Ectodermal cell (in vitro differentiated cells): ENCODE results near the gene FXYD3.

Source experiments
- H3K27ac ChIP-seq: 2 replicates; pipeline ENCODE4 v1.7.0; 2013; ENCODE audit warnings: mild to moderate bottlenecking, low read depth, low read length; ENCODE audit not compliant: insufficient read depth, poor library complexity, severe bottlenecking
- H3K27me3 ChIP-seq: 2 replicates; pipeline ENCODE4 v1.7.0; 2013; ENCODE audit warnings: mild to moderate bottlenecking, low read length; ENCODE audit not compliant: insufficient read depth, control insufficient read depth, poor library complexity, severe bottlenecking
- H3K36me3 ChIP-seq: one replicate; pipeline ENCODE4 v1.7.0; 2013; ENCODE audit warnings: low read length; ENCODE audit not compliant: control insufficient read depth, insufficient read depth
- H3K4me1 ChIP-seq: one replicate; pipeline ENCODE4 v1.7.0; 2013; ENCODE audit warnings: low read length; ENCODE audit not compliant: control insufficient read depth, insufficient read depth
- H3K4me3 ChIP-seq: 2 replicates; pipeline ENCODE4 v1.7.0; 2013; ENCODE audit warnings: low read depth, low read length, control low read depth; ENCODE audit not compliant: insufficient read depth
- H3K9me3 ChIP-seq: 2 replicates; pipeline ENCODE4 v1.7.0; 2013; ENCODE audit warnings: mild to moderate bottlenecking, low read length, moderate library complexity; ENCODE audit not compliant: control insufficient read depth
- WGBS, 2 experiments: methylation state at CpG; one replicate each; pipeline ENCODE4 v1.1.7; 2013; ENCODE audit warnings: missing lambda C conversion rate in 2 of 2; 5-methylcytosine and 5-hydroxymethylcytosine counted together

The FXYD3 gene

DNA sequence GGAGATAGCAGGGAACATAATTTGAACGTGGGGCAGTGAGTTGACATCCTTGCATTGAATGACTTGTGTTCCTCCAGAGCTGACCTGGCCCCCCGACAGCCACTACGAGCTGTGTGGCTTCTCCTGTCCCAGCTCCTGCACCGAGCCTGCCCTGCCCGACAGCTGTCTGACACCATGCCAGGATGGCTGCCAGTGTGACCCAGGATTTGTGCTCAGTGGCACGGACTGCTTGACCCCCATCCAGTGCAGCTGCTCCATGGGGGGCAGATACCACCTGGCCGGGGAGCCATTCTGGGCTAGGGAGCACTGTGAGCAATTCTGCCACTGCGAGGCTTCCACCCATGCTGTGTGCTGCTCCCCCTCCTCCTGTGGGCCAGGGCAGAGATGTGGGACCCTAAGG, 29.2 kb upstream of the FXYD3 start:
- H3K4me1 ChIP-seq: no peaks in the 10 kb centered on the region
- peaks cover 4% of the 10 kb centered on the region for H3K27me3 ChIP-seq
- H3K9me3 ChIP-seq: no peaks in the 10 kb centered on the region
- H3K27ac ChIP-seq: no peak overlapping the region
- no peaks in the 10 kb centered on the region for H3K36me3 ChIP-seq
- WGBS, 2 experiments: 90% methylated on average over 8 of the region's 8 CpGs
- H3K4me3 ChIP-seq: no peak overlapping the region

GRCh38 chr19:35087393-35087792, 28.2 kb upstream of the FXYD3 start:
- Histone ChIP-seq H3K27ac (no peak overlapping the region), H3K4me3 (no peak overlapping the region), H3K27me3 (peaks cover 4% of the 10 kb centered on the region), H3K4me1 (no peaks in the 10 kb centered on the region), H3K9me3 (no peaks in the 10 kb centered on the region), H3K36me3 (no peaks in the 10 kb centered on the region)

DNA sequence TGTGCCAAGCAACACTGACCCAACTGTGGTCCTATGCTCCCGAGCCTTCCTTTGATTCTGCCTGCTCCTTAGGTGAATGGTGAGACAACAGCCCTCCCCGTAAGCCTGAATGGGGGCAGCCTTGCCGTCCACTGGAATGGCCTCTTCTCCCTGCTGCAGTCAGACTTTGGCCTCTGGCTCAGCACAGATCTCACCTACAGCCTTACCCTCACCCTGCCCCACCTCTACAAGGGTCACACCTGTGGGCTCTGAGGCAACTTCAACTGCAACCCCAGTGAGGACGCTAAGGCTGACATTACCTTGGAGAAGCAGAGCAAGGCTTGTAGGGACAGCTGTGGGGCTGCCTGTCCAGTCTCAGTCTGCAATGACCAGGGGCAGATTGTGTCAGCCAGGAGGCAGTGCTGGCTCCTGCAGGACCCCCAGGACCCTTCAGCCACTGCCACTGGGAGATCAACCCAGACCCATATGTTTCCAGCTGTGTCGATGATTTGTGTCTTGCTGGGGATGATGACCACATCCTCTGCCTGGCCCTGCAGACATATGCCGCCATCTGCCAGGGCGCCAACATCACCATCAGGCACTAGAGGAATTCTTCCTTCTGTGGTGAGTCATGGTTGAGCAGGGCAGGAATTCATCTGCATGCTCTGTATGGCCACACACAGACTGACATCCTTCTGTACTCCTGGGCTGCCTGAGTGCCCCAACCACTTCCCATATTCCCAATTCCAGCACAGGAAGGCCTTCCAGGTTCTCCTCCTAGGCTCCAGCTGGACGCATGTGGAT, 27.3 kb upstream of the FXYD3 start:
- 89% methylated on average over 8 of the region's 8 CpGs for WGBS, 2 experiments
- Histone ChIP-seq H3K9me3 (no peaks in the 10 kb centered on the region), H3K4me3 (no peak overlapping the region), H3K27ac (no peak overlapping the region), H3K4me1 (no peaks in the 10 kb centered on the region), H3K36me3 (no peaks in the 10 kb centered on the region), H3K27me3 (peaks cover 4% of the 10 kb centered on the region)

DNA sequence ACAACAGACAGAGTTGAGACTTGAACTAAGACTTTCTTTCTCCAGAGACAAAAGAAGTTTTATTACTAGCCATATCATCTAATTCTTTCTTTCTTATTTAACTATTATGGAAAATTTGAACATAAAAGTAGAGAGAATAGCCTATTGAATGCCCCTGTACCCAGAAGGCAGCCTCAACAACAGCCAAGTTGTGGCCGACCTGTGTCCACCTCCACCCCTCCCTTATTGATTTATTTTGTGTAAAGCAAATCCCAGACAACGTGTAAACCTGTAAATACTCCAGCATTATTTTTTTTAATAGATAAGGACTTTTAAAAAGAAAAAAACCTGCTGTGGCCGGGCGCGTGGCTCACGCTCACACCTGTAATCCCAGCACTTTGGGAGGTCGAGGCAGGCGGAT, 26.1 kb upstream of the FXYD3 start:
- Histone ChIP-seq H3K27me3 (peaks cover 4% of the 10 kb centered on the region), H3K4me1 (no peaks in the 10 kb centered on the region), H3K27ac (no peak overlapping the region), H3K9me3 (no peaks in the 10 kb centered on the region), H3K4me3 (no peak overlapping the region), H3K36me3 (no peaks in the 10 kb centered on the region)
- 91 to 93% methylated on average over 6 to 7 of the region's 8 CpGs for WGBS, 2 experiments

GRCh38 chr19:35090160-35090505, 25.5 kb upstream of the FXYD3 start:
- Histone ChIP-seq H3K27me3 (peaks cover 4% of the 10 kb centered on the region), H3K4me3 (no peak overlapping the region), H3K9me3 (no peaks in the 10 kb centered on the region), H3K36me3 (no peaks in the 10 kb centered on the region), H3K27ac (no peak overlapping the region), H3K4me1 (no peaks in the 10 kb centered on the region)
- WGBS, 2 experiments: 80 to 85% methylated on average over 9 of the region's 9 CpGs

DNA sequence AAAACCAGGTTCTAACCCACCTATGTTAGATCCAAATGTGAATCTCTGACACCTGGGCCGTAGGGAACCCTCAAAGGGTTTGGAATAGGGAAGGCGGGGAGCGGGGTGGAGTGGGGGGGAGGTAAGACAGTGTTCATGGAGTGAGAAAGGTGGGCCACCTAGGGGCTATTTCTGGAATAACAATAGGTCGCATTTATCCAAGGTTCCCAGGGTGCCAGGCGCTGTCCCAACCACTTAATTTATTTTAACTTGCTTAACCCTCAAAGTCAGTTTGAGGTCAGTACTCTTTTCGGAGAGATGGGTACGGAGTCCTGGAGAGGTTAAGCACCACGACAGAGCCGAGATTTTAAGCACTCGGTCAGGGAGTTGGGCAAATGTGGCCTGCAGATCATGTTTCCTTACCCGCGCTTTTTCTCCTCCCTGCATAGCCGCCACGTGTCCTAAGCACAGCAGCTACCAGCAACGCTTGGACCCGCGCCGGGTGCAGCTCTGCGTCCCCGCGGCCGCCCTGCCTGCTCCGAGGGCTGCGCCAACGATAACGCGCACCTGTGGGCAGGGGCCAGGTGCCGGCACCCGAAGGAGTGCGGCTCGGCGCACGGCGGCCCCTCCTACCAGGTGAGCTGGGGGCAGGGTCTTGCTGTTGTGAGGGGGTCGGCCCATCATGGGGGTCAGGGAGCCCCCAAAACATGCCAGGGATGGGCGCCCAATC, 25.0 kb upstream of the FXYD3 start:
- 44 to 47% methylated on average over 36 of the region's 36 CpGs for WGBS, 2 experiments
- H3K4me1 ChIP-seq: no peaks in the 10 kb centered on the region
- peaks cover 4% of the 10 kb centered on the region for H3K27me3 ChIP-seq
- no peaks in the 10 kb centered on the region for H3K36me3 ChIP-seq
- H3K4me3 ChIP-seq: no peak overlapping the region
- no peaks in the 10 kb centered on the region for H3K9me3 ChIP-seq
- no peak overlapping the region for H3K27ac ChIP-seq

- Histone ChIP-seq H3K4me1 (no peaks in the 10 kb centered on the region), H3K36me3 (no peaks in the 10 kb centered on the region), H3K27me3 (peaks cover 4% of the 10 kb centered on the region), H3K4me3 (no peak overlapping the region), H3K27ac (no peak overlapping the region), H3K9me3 (no peaks in the 10 kb centered on the region)
- 95 to 96% methylated on average over 5 of the region's 5 CpGs for WGBS, 2 experiments
These were observed 22.2 kb upstream of the FXYD3 start for GRCh38 chr19:35093430-35093829.

DNA sequence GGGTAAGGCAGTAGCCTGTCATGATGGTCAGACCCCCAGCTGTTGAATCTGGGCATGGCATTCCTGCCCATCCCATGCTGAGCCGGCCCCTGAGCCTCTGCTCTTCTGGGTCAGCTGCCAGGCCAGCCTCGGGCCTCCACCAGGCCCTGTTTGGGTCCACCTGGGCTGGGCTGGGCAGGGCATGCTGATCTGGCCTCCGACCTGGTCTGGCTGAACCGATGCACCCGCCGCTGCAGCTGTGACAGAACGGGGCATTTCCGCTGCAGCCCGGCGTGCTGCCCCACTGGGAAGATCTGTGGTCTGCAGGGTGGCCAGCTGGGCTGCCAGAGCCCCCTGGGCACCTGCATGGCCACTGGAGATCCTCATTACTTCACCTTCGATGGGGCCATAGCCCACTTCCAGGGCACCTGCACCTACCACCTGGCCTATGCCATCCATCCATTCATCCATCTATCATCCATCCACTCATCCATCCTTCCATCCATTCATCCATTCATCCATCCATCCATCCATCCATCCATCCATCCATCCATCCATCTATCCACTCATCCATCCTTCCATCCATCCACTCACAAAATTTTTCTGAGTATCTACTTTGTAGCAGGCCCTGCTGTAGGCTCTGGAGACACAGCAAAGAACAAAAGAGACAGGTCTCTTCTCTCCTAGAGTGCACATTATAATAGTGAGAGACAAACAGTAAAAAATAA, 21.5 kb upstream of the FXYD3 start:
- Histone ChIP-seq H3K4me1 (no peaks in the 10 kb centered on the region), H3K27ac (no peak overlapping the region), H3K4me3 (no peak overlapping the region), H3K27me3 (peaks cover 4% of the 10 kb centered on the region), H3K9me3 (no peaks in the 10 kb centered on the region), H3K36me3 (no peaks in the 10 kb centered on the region)
- 93% methylated on average over 11 of the region's 11 CpGs for WGBS, 2 experiments

DNA sequence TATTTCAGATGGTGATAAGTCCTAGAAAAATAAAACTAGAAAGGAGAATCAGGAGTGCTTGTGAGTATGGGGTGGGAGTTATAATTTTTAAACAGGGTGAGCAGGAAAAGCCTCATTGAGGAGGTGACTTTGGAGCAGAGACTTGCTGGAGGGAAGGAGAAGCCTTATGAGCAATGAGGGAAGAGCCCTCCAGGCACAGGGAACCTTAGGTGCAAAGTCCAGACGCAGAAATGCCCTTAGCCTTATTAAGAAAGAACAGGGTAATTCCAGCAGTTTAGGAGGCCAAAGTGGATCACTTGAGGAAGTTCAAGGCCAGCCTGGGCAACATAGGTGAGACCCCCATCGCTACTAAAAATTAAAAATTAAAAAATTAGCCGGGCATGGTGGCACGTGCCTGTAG, 21.0 kb upstream of the FXYD3 start:
- WGBS, 2 experiments: 94 to 96% methylated on average over 4 of the region's 4 CpGs
- Histone ChIP-seq H3K27me3 (peaks cover 4% of the 10 kb centered on the region), H3K9me3 (no peaks in the 10 kb centered on the region), H3K36me3 (no peaks in the 10 kb centered on the region), H3K4me1 (no peaks in the 10 kb centered on the region), H3K4me3 (no peak overlapping the region), H3K27ac (no peak overlapping the region)

GRCh38 chr19:35095667-35096368, 19.8 kb upstream of the FXYD3 start:
- WGBS, 2 experiments: 83 to 85% methylated on average over 8 of the region's 8 CpGs
- H3K9me3 ChIP-seq: no peaks in the 10 kb centered on the region

More at GRCh38 chr19:35095667-35096368, 19.8 kb upstream of the FXYD3 start:
- H3K4me3 ChIP-seq: no peak overlapping the region
- peaks cover 4% of the 10 kb centered on the region for H3K27me3 ChIP-seq
- no peak overlapping the region for H3K27ac ChIP-seq
- no peaks in the 10 kb centered on the region for H3K36me3 ChIP-seq
- no peaks in the 10 kb centered on the region for H3K4me1 ChIP-seq
